ENCODE data around the gene THBS2. TPM values are rescaled to one million over a fixed set of nuclear protein-coding genes. Genes with fewer than 3 reads are reported as not detected.
"Not testable (repeated sequence)": the region's sequence is repeated elsewhere in the genome, so short reads cannot be mapped to it uniquely, and the experiment has no call there.

Gene THBS2
- total and polyA plus RNA-seq, 3 donors from 2014 or later: 4.8 to 17.9 (median 7.6) TPM

- H3K4me1 ChIP-seq: peaks cover 8% of the 10 kb centered on the region
- WGBS, 2 donors: 46 to 65% methylated on average over 12 of the region's 12 CpGs
Measured at GRCh38 chr6:169215201-169215681, 38.4 kb downstream of the THBS2 start.

GRCh38 chr6:169214789-169215188 is 38.9 kb downstream of the THBS2 start:
- intact Hi-C loops (cut with DNase I; ENCODE audit: low total_unique reads); H3K4me1 ChIP-seq; H3K4me3 ChIP-seq; H3K9me3 ChIP-seq; H3K27me3 ChIP-seq; H3K36me3 ChIP-seq (ENCODE audit: low read depth, missing control alignments); DNase-seq: not testable (repeated sequence)
- peak overlapping the region; percentile 24 to 88 for H3K27ac ChIP-seq
- WGBS, 2 donors: 19 to 26% methylated on average over 3 of the region's 3 CpGs

More at GRCh38 chr6:169215201-169215681, 38.4 kb downstream of the THBS2 start:
- Histone ChIP-seq H3K9me3 (no peaks in the 10 kb centered on the region), H3K27ac (peak overlapping the region; percentile 24 to 88), H3K27me3 (no peaks in the 10 kb centered on the region), H3K36me3 (ENCODE audit: low read depth, missing control alignments) (no peaks in the 10 kb centered on the region), H3K4me3 (no peak overlapping the region)
- intact Hi-C loops (cut with DNase I; ENCODE audit: low total_unique reads): no loop called here
- no peak for DNase-seq
- TF ChIP-seq CTCF (IDR thresholded peaks at IDR 0.05) (no peak), POLR2A (IDR thresholded peaks at IDR 0.05) (no peak)

GRCh38 chr6:169213814-169214520 is 39.7 kb downstream of the THBS2 start:
- TF ChIP-seq POLR2A (IDR thresholded peaks at IDR 0.05) (no peak), CTCF (IDR thresholded peaks at IDR 0.05) (no peak)
- Histone ChIP-seq H3K4me1 (peaks cover 8% of the 10 kb centered on the region), H3K36me3 (ENCODE audit: low read depth, missing control alignments) (no peaks in the 10 kb centered on the region), H3K9me3 (no peaks in the 10 kb centered on the region), H3K27ac (peak overlapping the region; percentile 81 to 88), H3K4me3 (peak overlapping the region; percentile 39 to 69), H3K27me3 (no peaks in the 10 kb centered on the region)
- WGBS, 2 donors: 72 to 78% methylated on average over 15 to 27 of the region's 27 CpGs
- no peak for DNase-seq
- intact Hi-C loops (cut with DNase I; ENCODE audit: low total_unique reads): no loop called here

GRCh38 chr6:169212897-169213813 is 40.5 kb downstream of the THBS2 start:
- intact Hi-C loops (cut with DNase I; ENCODE audit: low total_unique reads): no loop called here
- Histone ChIP-seq H3K36me3 (ENCODE audit: low read depth, missing control alignments) (no peaks in the 10 kb centered on the region), H3K27ac (peak overlapping the region; percentile 81 to 88), H3K4me1 (peaks cover 8% of the 10 kb centered on the region), H3K4me3 (peak overlapping the region; percentile 39 to 69), H3K9me3 (no peaks in the 10 kb centered on the region), H3K27me3 (no peaks in the 10 kb centered on the region)
- WGBS, 2 donors: 14 to 27% methylated on average over 42 to 55 of the region's 56 CpGs
- DNase-seq: peak; percentile 92
- TF ChIP-seq CTCF (IDR thresholded peaks at IDR 0.05) (peak in 1 of 3 experiments; percentile 17), POLR2A (IDR thresholded peaks at IDR 0.05) (no peak)

GRCh38 chr6:169212436-169212835 is 41.2 kb downstream of the THBS2 start:
- no peak for DNase-seq
- Histone ChIP-seq H3K36me3 (ENCODE audit: low read depth, missing control alignments) (no peaks in the 10 kb centered on the region), H3K27me3 (no peaks in the 10 kb centered on the region), H3K4me3 (peak overlapping the region; percentile 39 to 69), H3K4me1 (peaks cover 8% of the 10 kb centered on the region), H3K9me3 (no peaks in the 10 kb centered on the region), H3K27ac (no peak overlapping the region)
- WGBS, 2 donors: 53 to 67% methylated on average over 5 of the region's 5 CpGs
- TF ChIP-seq CTCF (IDR thresholded peaks at IDR 0.05) (no peak), POLR2A (IDR thresholded peaks at IDR 0.05) (no peak)
- intact Hi-C loops (cut with DNase I; ENCODE audit: low total_unique reads): no loop called here
